KBM-7 (cell line): ENCODE results near the gene DAW1.

Experiments
- DNase-seq: peaks from one replicate; pipeline ENCODE4 v3.0.0-alpha.2; 2015
- in situ Hi-C: fragments of 300-500 bp; cut with MboI; formaldehyde crosslinking; loops from 2 replicates; pipeline ENCODE4 v1.14.3; 2020; ENCODE audit warnings: low sequenced_read_pairs, low pct_unique_long_range_greater_than_20kb, mixed read lengths

DAW1 gene

DNA sequence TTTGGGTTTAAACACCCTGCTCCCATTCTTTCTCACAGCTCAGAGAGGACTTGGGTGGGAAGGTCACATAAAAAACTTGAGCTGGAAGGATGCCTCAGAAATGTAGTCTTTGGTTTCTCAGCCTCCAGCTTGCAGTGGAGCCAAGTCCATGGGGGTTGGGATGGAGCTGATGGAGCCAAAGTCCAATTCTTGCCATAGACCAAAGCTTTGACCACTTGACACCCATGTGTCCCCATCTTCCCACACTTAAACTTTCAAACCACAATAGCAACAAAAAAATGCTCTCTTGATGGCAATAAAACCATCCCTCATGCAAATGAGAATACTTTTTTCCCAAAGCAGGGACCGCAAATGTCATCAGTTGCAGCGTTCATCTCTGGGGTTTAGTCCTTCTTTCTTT lies 14.7 kb upstream of the DAW1 start:
- in situ Hi-C loops, result no loop called here
- no peak for DNase-seq

DNA sequence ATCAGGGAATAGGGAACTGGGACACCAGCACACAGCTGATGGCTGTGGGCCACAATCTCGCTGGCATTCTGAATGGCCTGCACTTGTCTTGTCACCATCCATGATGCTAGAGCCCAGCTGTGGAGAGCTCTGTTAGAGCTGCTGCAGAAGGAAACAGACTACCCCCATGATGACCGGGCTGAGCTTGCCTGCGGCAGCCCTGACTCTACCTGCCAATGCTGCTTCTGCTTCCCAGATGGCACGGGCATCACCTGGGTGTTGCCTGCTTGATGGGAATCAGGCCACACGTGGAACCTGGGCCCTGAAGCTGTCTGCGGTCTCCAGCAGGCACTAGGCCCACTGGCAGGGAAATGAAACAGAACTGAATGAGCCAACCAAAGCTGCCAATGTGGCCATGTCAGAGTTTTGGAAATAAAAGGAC lies 11.2 kb upstream of the DAW1 start:
- in situ Hi-C loops, result no loop called here
- no peak for DNase-seq

DNA sequence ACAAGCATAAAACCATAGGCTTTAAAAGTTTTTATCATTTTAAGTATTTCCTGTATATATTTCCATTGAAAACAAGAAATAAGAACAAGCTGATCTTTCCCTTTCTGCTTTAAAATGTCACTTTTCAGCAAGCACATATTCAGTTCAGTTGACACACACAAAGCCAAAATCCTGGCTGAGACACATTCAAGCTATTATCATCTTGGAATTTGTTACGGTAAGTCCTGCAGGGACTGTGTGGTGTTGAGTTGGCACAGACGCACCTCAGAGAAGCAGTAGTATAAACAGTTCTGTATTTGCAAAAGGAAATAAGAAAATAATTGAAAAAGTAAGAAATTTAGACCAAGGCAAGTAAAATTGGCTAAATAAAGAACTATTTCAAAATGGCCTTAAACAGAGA lies 10.4 kb upstream of the DAW1 start:
- no peak for DNase-seq
- in situ Hi-C loops, result no loop called here

DNA sequence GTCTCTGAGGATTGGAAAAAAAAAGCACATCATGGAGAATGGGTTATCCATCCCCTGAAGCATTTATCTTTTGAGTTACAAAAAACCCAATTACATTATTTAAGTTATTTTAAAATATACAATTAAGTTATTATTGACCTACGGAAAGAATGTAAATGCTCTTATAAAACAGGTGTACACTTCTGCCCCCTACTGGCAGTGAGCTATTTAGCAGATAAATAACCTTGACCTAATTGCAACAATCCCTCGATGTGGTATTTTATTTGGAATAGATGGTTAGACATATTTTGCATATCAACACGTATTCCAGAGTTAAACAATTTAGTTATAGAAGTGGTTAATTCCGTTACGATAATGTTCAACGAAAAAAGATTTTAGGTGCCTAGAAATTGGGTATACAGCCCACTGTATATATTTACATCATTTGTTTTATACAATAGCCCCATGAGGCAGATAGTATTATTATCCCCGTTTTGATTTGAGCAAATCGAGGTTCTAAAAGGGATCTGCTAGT lies 9.1 kb upstream of the DAW1 start:
- peak; percentile 45 for DNase-seq
- in situ Hi-C loops, result no loop called here

DNA sequence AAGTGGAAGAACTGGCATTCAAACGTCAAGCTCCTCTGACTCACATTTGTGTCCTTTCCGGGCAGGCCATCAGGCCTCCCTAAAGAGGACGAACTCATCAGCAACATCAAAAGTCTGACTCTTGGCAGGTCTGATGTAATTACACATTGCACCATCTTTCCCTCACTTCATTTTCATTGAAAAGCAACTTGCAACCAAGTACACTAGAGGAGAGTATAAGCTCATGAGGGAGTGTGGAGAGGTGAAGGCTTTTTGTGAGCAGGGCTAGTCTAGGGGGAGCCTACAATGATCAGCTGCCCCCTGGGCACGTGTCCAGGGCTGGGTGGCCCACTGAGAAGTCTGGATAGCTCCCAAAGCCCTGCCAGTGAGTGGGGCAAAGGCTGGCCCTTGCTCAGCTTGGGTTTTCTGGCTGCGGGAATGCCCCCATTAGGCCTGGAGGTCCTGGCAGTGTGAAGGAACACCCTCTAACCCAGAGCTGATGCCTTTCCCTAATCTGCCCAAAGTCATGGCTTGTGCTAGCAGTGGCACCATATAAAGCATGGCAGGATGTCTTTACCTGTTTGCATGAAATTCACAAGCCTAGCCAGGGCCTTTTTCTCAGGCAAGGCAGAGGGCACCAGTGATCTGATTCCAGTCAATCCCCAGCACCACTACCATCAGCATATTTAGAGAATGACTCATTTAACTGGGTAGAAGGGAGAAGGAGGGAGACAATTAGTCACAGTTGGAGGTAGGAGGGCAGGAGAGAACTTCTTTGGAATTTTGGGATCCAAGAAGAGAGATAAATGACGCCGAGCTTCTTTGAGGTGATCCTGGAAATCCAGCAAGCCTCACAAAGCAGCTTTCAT lies 8.5 kb upstream of the DAW1 start:
- in situ Hi-C loops, result no loop called here
- no peak for DNase-seq

DNA sequence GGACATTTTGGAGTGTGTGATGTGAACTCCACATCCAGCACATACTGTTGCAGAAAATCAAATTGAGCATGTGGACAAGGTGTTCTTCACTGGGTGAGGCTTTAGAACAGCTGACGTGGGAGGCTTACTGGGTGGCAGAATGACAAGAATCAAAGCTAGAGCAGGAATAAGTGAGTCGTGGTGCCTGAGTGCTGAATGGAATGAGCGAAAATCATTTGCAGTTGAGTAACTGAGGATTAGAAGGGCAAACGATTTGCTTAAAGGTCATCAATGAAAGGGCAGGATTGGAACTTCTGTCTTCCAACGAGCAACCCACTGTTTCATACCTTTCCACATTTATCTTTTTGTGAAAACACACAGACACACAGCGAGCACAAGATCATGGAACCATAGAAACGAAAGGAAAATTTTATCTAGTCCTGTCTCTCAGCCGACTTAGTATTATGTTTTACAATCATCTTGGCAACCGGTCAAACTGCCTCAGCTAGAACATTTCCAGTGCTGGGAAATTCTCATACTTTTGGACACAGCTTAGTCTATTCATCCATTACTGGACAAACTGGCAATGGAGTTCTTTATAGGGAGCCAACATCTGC lies 7.2 kb upstream of the DAW1 start:
- in situ Hi-C loops, result no loop called here
- DNase-seq, result no peak

DNA sequence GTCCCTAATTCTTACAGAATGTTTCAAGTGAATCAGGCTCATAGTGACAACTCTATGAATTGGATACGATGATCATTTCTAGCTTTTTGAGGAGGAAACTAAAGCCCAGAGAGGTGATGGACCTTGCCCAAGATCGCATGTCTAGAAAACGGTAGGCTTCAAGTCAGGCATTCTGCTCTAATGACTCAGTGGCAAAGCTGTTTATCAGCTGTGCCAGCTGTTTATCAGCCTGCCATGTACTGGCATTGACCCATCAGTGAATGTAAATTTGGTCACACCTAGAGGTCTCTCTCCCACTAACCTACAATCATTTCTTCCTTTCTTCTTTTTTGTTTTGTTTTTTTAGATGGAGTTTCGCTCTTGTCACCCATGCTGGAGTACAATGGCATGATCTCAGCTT lies 6.1 kb upstream of the DAW1 start:
- in situ Hi-C loops, result no loop called here

DNA sequence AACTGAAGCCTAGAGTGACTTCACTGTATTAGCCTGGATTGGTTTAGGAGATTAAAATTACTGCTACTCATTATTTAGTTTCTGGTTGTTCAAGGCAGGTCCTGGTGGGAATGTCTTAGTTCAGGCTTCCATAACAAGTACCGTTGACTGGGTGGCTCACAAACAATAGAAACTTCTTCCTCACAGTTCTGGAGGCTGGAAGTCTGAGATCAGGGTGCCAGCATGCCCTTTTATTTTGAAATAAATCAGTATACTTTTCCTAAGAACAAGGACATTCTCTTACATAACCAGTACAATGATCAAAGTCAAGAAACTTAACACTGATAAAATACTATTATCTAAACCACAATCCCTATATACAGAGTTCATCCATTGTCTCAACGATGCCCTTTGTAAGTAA lies 4.0 kb upstream of the DAW1 start:
- in situ Hi-C loops, result no loop called here

More for the DNA sequence above, 6.1 kb upstream of the DAW1 start:
- DNase-seq, result no peak

DNA sequence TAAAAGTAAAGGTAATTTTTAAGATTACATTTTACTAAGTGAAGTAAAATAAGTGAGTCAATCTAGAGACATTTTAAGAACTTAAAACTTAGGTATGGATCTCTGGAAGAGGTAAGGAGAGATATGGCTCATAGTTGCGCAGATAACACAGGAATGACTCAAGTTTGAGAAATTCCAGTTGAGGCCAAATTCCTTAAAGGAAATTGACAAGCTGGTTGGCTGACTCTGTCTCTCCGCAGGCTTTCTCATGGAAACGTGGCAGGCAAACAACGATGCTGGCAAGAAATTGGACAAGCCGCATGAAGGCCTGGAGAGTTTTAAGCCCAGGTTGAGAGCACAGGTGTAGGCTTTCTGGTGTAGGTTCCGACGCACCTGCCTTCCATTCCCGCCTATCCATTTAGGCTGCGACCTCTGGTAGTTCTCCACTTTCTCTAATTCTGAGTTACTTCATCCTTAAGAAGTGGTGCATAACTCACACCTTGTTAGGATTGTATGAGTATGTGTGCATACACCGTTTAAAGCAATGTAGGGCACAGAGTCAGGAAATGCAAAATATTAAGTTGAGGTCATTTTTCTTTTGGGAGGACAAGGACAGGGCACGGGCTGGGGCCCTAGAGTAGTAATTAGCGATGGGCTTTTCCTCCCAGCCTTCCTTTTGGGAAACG lies 589 bp upstream of the DAW1 start:
- DNase-seq, result no peak
- in situ Hi-C loops, result no loop called here

More for the DNA sequence above, 4.0 kb upstream of the DAW1 start:
- DNase-seq, result no peak

DNA sequence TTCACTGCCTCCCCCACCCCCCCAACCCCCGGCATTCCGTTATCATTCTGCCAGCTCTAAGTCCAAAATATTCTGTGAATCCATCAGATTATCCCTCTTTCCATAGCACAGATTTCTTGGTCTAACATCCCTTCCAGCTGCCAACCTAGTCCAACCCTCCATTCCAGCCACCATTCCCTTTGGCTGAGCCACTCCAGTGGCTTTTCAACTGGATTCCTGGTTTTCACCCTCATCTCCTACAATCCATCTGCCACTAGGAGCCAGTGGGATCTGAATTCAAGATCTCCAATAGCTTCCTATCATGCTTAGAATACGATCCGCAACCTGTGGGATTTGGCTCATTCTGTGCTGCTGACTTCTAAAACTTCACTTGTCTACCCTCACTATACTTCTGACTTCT lies 1.2 kb downstream of the DAW1 start:
- in situ Hi-C loops, result no loop called here
- no peak for DNase-seq

DNA sequence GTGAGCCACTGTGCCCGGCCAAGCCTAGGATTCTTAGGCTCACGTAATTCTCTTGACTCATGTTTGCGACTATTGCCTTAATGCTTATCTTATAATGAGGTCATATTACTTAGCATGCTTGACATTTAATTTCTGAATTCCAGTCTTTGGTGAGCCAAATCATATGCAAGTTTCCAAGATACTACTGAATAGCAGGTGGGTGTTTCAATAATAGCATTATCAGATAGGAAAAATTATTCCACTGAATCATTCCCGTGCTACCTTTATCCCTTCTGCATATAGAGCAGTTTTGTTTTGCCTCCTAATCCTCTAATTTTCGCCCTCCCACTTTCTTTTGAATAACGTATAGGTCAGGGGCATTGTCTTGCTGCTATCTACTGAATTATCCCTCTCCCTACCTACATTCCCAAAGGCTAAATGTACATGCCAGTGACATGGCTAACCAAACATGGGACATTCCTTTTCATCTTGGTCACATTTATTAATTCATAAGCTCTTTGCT lies 4.9 kb downstream of the DAW1 start:
- no peak for DNase-seq
- in situ Hi-C loops, result no loop called here

DNA sequence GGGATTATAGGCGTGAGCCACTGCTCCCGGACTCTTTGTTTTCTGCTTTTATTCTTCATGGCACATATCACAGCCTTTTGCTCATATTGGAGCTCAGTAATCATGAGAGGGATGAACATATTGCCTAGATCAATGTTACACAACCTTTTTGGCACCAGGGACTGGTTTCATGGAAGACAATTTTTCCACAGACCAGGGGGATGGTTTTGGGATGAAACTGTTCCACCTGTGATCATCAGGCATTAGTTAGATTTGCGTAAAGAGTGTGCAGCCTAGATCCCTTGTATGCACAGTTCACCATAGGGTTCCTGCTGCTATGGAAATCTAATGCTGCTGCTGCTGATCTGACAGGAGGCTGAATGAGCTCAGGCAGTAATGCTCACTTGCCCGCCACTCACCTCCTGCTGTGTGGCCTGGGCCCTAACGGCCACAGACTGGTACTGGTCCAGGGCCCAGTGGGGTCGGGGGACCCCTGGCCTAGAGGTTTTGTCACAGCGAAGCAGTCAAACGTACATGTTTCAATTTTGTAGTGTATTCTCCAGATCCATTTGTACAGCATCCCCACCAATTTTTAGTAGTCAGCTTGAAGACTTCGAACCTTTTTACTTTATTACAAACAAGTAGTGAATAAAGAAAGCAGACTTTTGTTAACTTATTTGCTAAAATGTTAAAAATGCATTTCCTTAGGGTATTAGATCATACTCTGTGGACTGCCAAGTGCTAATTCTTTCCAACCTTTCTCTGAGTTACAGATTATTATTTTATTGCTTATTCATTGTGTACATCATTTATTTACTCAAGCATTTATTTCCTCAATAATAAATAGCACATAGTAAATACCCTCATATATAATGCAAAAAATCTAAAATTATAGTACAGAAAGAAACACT lies 6.2 kb downstream of the DAW1 start:
- in situ Hi-C loops, result no loop called here
- no peak for DNase-seq

DNA sequence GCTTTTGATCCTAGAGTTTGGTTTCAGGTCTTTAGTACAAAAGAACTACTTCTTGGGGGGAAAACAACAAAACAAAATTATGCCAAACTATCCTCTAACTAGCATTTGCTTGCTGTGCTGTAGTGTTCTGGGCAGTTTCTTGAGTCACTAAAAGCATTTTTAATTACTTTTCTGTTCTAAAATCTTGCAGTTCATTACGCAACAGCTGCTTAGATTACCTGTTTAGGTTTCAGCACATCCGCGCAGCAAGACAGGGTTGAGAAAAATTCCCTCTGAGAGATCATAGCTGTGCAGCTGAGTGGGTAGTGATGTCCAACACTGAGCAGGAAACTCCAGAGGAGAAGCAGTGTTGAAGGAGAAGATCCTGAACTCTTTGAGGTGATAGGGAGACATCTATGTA lies 9.0 kb downstream of the DAW1 start:
- in situ Hi-C loops, result no loop called here
- DNase-seq, result no peak

DNA sequence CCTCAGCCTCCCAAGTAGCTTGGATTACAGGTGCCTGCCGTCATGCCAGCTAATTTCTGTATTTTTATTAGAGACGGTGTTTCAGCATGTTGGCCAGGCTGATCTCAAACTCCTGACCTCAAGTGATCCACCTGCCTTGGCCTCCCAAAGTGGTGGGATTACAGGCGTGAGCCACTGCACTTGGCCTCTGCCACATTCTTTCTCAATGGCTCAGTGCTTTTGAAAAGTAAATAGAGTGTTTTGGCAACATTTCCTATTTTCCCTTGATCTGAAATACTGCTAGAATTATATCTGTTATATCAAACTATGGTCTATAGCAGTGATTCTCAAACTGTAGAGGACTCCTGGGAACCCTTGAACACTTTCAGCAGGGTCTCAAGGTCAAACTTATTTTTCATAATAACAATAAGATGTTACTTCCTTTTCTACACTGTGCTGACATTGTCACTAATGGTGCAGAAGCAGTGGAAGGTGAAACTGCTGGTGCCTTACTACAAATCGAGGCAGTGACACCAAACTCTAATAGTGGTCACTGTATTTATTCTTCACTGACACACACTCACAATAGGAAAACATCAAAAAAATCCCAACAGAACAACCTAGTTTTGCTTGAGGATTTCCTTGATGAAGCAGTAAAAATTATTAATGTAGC lies 10.6 kb downstream of the DAW1 start:
- in situ Hi-C loops, result no loop called here
- no peak for DNase-seq

DNA sequence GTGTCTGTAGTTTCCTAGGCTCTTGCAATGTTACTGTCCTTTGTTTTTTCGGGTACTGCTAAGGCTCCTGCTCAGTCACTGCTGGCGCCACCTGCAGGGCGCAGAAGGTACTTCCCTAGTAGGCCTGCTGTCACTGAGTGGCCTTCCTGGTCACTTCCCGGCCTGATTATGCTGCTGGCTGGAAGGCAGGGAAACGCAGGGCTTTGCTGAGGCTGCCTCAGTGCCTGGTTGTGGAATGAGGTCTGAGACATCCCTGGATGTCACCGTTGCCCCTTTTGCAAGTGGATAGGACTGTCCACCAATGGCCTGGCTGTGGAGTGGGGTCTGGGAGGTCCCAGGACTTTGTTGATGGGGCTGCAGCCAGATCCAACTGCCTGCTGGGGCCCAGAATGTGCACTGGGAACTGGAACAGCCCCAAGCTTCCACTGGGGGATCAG lies 13.1 kb downstream of the DAW1 start:
- in situ Hi-C loops, result no loop called here
- peak; percentile 61 for DNase-seq

DNA sequence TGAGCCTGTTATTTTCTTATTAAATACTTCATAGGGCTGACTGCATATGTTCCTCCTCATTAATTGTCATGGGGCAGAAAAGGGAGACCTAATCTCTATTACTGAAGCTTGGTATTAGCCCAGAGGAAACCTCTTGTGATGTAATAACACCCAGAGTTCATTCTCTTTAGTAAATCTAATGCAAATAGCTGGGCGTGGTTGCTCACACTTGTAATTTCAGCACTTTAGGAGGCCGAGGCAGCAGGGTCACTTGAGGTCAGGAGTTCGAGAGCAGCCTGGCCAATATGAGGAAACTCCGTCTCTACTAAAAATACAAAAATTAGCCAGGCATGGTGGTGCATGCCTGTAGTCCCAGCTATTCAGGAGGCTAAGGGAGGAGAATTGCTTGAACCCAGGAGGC lies 14.7 kb downstream of the DAW1 start:
- in situ Hi-C loops, result no loop called here
- no peak for DNase-seq

DNA sequence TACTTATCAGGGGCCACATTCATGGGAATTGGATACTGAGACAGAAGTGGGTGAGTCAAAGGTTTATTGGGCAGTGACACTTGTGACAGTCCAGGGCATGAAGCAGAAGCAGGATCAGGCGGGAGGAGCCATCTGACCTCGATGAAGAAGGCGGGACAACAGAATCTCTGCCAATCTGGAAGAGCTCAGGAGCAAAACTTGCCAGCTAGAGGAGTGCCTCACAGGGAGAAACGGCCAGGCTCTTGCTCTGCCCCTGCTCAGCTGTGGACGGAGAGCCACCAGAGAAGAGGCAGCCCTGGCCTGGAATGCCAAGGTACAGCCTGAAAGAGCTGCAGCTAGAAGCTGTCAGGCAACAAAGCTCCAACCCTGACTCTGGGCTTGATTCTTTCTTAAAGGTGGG lies 16.9 kb downstream of the DAW1 start:
- DNase-seq, result no peak
- in situ Hi-C loops, result no loop called here

DNA sequence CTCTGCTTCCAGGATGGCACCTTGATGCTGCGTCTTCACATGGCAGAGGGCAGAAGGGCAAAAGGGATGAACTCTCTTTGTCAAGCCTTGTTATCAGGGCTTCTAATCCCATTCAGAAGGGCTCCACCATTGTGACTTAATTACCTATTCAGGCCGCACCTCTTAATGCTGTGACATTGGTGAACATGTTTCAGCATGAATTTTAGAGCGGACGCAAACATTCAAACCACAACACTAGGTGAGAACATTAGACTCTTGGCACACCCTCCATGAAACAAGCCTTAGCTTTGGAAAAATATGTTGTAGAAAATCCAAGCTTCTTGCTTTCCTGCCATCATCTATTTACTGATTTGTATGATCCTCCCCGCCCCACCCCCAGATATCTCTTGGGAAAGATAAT lies 17.9 kb downstream of the DAW1 start:
- DNase-seq, result no peak
- in situ Hi-C loops, result no loop called here
